IPS DF 6.9 (cell line): ENCODE results near the gene HOXB3.
A peak's percentile ranks its signal among the peaks of the same experiment; 100 is the strongest.

Experiments used
- DNase-seq: peaks from one replicate; pipeline ENCODE4 v3.0.0-alpha.2; 2013; ENCODE audit warnings: low read depth, low spot score
- H3K27ac ChIP-seq: one replicate; pipeline ENCODE4 v1.5.1; 2013; ENCODE audit warnings: low read length, control low read depth
- H3K27me3 ChIP-seq: 2 replicates; pipeline ENCODE4 v1.6.1; 2013; ENCODE audit warnings: mild to moderate bottlenecking, low read length; ENCODE audit not compliant: control insufficient read depth, insufficient read depth
- H3K36me3 ChIP-seq: 2 replicates; pipeline ENCODE4 v1.6.1; 2013; ENCODE audit warnings: low read length; ENCODE audit not compliant: control insufficient read depth, insufficient read depth
- H3K4me1 ChIP-seq: 2 replicates; pipeline ENCODE4 v1.6.1; 2013; ENCODE audit warnings: low read length; ENCODE audit not compliant: control insufficient read depth, insufficient read depth
- H3K4me3 ChIP-seq: 2 replicates; pipeline ENCODE4 v1.5.1; 2013; ENCODE audit warnings: mild to moderate bottlenecking, low read length
- H3K9me3 ChIP-seq: 2 replicates; pipeline ENCODE4 v1.6.1; 2013; ENCODE audit warnings: low read length, inconsistent platforms; ENCODE audit not compliant: control insufficient read depth, insufficient read depth
- whole genome bisulfite sequencing: extraction: QIAGEN DNeasy Blood & Tissue Kit; methylation state at CpG from one replicate; pipeline ENCODE4 v1.1.7; 2013; ENCODE audit warnings: mixed read lengths, missing lambda C conversion rate; ENCODE audit not compliant: insufficient read length, insufficient coverage; 5-methylcytosine and 5-hydroxymethylcytosine counted together

Gene HOXB3

DNA sequence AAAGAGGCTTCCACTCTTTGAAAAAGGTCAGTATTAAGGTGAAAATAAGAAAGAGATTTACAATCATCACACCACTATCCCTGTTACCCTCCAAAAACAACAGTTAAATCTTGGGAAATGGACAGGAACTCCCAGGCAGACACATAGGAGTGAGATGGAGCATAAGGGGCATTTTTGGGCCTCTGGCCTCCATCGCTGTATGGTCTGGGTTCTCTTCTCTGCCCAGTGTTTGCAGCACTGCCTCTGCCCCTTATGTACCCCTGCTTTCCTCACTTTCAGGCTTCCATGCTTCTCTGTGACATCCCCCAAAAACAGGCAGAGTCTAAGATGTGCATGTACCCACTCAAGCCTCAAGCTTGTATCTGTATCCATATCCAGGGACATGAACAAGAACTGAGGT is 44.5 kb downstream of the HOXB3 start:
- no peak overlapping the region for H3K4me3 ChIP-seq
- no peak overlapping the region for H3K27ac ChIP-seq
- DNase-seq, result no peak

DNA sequence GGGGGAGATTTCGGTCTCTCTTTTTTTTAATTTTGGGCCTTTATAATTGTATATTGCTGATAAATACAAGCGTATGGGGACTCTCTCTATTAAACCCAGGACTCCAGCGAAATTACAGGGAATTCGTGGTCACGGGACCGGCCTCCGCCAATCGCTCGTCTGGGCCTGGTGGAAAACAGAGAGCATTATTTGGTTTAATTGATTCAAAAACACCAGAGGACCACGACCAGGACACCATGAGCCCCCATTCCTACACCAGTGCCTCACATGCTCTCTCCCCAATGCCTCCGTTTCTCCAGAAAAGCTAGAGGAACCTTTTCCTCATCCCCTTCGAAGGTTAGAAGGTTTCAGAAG is 45.0 kb downstream of the HOXB3 start, which contains the start of gene HOXB2:
Gene HOXB2 (minus strand): TSS at position 88 of the 354 bp plus-strand sequence. CDS start 198 bp downstream, outside the sequence.
- H3K4me3 ChIP-seq, result no peak within 1 kb of the TSS
- H3K27ac ChIP-seq, result no peak within 1 kb of the TSS
- peaks cover 83% of the 10 kb centered on the region for H3K27me3 ChIP-seq
- H3K4me1 ChIP-seq, result peaks cover 7% of the 10 kb centered on the region
- H3K9me3 ChIP-seq, result no peaks in the 10 kb centered on the region
- WGBS, result no CpG with 5 or more reads among the region's 12 CpGs
- H3K36me3 ChIP-seq, result no peaks in the 10 kb centered on the region
- no peak for DNase-seq

More for the DNA sequence above, 44.5 kb downstream of the HOXB3 start:
- WGBS, result no CpG with 5 or more reads among the region's 1 CpG
- H3K4me1 ChIP-seq, result peaks cover 9% of the 10 kb centered on the region
- H3K36me3 ChIP-seq, result no peaks in the 10 kb centered on the region
- no peaks in the 10 kb centered on the region for H3K9me3 ChIP-seq
- peaks cover 85% of the 10 kb centered on the region for H3K27me3 ChIP-seq

DNA sequence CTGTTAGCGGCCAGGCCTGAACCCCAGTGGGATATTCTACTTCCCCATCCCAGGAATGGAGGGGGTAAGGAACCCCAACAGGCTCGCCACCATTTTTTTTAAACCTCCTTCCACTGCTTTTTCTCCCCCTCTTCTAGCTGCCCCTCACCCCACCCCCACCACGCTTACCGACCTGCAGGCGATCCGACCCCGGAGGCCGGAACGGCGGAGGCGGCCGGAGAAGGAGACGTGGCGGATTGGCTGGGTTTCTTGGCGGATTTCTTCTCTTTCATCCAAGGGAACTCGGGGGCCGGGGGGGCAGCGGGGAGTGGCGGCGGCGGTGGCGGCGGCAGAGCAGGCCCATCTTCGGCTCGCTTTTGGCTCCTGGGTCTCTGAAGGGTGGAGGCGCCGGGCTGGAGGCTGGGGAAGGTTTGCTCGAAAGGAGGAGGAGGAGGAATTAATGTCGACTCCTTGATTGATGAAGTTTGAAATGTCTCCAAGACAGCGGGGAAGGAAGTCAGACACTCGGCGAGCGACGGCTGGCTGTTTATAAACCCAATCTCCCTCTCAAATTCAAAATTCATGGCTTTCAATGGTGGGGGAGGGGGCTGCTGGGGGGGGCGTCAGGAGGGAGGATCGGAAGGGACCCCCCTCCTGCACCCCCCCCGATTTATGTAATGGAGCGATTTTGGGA is 45.6 kb downstream of the HOXB3 start:
- Histone ChIP-seq H3K27ac (no peak overlapping the region), H3K27me3 (peaks cover 83% of the 10 kb centered on the region), H3K9me3 (no peaks in the 10 kb centered on the region), H3K4me1 (peaks cover 7% of the 10 kb centered on the region), H3K4me3 (no peak overlapping the region), H3K36me3 (no peaks in the 10 kb centered on the region)
- no peak for DNase-seq
- WGBS, result no CpG with 5 or more reads among the region's 38 CpGs

DNA sequence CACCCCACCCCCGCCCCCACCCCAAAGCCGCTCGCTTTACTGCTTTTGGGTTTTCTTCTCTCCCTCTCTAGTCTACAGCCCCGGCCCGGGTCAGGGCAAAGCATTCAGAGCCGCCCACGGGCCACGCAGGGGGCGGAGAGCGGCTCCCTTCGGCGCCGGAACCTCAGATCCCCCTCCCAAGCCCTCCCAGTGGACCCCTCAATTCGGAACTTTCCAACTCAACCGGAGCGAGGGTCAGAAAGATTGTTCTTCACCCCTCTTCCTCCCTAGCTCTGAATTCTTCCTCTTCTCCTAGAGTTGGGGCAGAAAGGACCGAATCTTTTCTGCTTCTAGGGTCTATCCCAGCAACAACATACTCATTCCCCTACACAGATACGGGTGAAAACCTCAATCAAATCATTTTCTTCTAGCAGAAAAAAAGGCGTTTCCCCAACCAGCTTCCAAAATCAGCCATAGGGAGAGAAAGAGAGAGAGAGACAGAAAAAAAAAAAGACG is 46.1 kb downstream of the HOXB3 start:
- no CpG with 5 or more reads among the region's 20 CpGs for WGBS
- no peak overlapping the region for H3K27ac ChIP-seq
- no peak for DNase-seq
- H3K4me1 ChIP-seq, result peaks cover 6% of the 10 kb centered on the region
- H3K27me3 ChIP-seq, result peaks cover 81% of the 10 kb centered on the region
- H3K4me3 ChIP-seq, result no peak overlapping the region
- H3K9me3 ChIP-seq, result no peaks in the 10 kb centered on the region
- no peaks in the 10 kb centered on the region for H3K36me3 ChIP-seq

DNA sequence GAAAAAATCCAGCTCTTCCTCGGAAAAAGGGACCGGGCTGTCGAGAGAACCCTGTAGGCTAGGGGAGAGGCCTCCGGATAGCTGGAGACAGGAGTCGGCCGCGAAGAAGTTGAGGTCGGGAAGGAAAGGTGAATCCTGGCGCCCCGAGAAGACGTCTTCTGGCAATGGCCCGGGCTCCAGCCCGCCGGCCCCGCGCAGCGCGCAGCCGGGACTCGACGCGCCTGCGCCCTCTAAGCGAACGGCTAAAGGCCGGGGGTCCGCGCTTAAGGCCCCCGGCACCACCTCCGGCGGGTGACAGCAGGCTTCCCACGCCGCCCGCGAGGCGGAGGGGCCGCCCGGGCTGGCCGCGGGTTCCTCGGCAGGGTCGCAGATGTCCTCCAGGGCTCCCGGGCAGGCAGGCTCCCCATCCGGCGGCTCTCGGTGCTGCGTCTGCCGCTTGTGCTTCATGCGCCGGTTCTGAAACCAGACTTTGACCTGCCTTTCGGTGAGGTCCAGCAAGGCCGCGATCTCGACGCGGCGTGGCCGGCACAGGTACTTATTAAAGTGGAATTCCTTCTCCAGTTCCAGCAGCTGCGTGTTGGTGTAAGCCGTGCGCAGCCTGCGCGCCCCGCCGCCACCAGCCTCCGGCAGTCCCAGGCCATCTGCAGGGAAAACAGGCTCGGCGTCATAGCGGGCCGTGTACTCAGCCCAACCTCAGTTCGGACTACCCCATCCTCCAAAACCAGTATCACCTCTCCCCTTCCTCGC is 46.8 kb downstream of the HOXB3 start:
- DNase-seq, result no peak
- WGBS, result no CpG with 5 or more reads among the region's 72 CpGs
- no peak overlapping the region for H3K27ac ChIP-seq
- H3K36me3 ChIP-seq, result no peaks in the 10 kb centered on the region
- peaks cover 77% of the 10 kb centered on the region for H3K27me3 ChIP-seq
- no peaks in the 10 kb centered on the region for H3K9me3 ChIP-seq
- peak overlapping the region; percentile 1; the same call in 1 of the 2 replicates for H3K4me3 ChIP-seq
- peaks cover 6% of the 10 kb centered on the region for H3K4me1 ChIP-seq

DNA sequence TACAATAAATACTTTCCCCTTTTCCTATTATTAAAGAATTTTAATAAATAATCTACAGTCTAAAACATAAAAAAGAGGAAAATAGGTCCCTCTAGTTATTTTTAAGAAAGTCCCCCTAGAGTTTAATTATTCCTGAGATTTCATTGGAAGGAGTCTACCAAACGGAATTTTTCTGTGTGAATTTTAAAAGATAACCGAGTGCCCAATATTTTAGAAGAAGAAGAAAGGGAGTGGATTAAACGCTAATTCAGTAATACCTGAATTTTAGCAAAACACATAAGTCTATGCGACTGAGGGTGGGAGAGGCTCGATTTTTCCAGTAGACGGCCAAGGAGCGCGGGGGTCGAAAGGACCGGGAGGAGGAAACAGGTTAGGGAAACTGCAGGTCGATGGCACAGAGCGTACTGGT is 47.3 kb downstream of the HOXB3 start:
- Histone ChIP-seq H3K27ac (no peak overlapping the region), H3K4me1 (peaks cover 6% of the 10 kb centered on the region), H3K9me3 (no peaks in the 10 kb centered on the region), H3K4me3 (no peak overlapping the region), H3K36me3 (no peaks in the 10 kb centered on the region), H3K27me3 (peaks cover 73% of the 10 kb centered on the region)
- DNase-seq, result no peak
- no CpG with 5 or more reads among the region's 12 CpGs for WGBS

DNA sequence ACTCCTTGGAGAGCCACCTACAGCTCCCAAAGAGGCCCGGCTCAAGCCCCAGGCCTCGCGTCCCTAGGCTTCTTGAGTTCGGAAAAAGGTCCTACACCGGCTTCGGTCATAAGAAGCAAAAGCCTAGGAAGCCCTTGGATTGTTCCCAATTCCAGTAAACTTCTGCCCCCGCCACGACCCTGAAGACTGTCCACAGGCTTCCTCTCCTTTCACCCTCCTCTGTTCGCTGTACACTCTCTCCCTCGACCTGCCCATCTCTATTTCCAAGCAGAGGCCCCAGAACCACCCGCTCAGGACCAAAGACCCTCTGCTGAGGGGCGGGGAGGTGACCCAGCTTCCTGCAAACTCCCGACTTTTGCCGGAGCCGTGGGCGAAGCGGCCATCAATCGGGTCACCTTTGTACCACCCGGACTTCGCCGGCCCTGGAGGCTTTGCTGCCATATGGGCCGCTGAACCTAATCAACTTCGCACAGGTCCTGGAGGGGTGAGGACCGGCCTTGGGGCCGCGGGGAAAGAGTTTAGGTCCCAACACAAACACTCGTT is 47.9 kb downstream of the HOXB3 start:
- Histone ChIP-seq H3K9me3 (no peaks in the 10 kb centered on the region), H3K4me1 (peaks cover 6% of the 10 kb centered on the region), H3K4me3 (peak overlapping the region; percentile 39; the same call in 1 of the 2 replicates), H3K27me3 (peaks cover 68% of the 10 kb centered on the region), H3K27ac (no peak overlapping the region), H3K36me3 (no peaks in the 10 kb centered on the region)
- no peak for DNase-seq
- WGBS, result no CpG with 5 or more reads among the region's 27 CpGs

DNA sequence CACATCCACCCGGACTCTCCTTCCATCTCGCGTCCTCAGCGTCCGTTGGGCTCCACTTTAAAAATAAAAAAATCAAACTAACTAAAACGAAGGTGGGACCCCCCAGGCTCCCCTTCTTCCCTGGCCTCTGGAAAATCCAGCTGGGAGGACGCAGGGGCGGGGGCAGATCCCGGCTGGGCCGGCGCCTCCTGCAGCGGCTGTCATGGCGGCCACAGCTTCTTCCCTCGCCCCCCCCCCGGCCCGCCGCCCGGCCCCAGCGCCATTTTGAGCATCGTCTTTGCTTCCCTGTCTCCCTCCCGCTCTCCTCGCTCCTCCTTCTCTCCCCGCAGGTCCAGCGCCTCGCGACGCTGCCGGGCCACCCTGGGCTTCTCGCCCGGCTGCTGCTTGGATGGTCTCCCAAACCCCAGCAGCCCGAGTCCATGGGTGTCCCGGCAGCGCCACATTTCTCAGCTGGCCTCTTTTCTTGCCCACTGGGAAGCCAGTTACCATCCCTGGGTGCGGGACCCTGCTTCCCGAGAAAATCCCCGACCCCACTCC is 48.4 kb downstream of the HOXB3 start:
- DNase-seq, result no peak
- peaks cover 5% of the 10 kb centered on the region for H3K4me1 ChIP-seq
- no CpG with 5 or more reads among the region's 36 CpGs for WGBS
- H3K36me3 ChIP-seq, result no peaks in the 10 kb centered on the region
- H3K27me3 ChIP-seq, result peaks cover 62% of the 10 kb centered on the region
- H3K4me3 ChIP-seq, result peak overlapping the region; percentile 39; the same call in 1 of the 2 replicates
- H3K9me3 ChIP-seq, result no peaks in the 10 kb centered on the region
- no peak overlapping the region for H3K27ac ChIP-seq

DNA sequence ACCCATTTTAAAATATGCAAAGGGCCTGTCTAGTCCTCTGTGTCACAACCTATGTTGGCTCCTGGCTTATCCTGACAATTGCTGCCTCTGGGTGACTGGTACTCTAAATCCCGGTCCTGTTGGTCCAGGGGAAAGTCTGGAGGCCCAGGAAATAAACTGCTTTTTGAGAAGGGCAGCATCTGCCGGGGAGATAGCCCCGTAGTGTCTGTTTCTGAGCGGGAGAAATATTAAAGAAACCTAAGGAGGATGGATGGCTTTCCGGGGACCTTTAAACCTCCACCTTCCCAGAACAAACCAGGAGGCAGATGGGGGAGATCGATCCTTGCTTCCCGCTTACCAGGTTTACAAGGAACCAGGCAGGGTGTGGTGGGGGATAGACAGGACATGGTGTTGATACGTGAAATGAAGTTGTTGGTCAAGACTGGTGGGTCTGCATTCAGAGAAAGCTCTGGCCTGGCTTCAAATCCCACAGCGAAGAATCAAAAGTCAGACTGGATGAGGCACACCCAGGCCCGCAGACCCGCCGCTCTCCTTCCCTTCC is 48.9 kb downstream of the HOXB3 start:
- H3K27me3 ChIP-seq, result peaks cover 57% of the 10 kb centered on the region
- H3K27ac ChIP-seq, result no peak overlapping the region
- H3K9me3 ChIP-seq, result no peaks in the 10 kb centered on the region
- no peaks in the 10 kb centered on the region for H3K36me3 ChIP-seq
- H3K4me1 ChIP-seq, result peaks cover 3% of the 10 kb centered on the region
- no peak for DNase-seq
- H3K4me3 ChIP-seq, result peak overlapping the region; percentile 25; the same call in 1 of the 2 replicates
- WGBS, result no CpG with 5 or more reads among the region's 12 CpGs

DNA sequence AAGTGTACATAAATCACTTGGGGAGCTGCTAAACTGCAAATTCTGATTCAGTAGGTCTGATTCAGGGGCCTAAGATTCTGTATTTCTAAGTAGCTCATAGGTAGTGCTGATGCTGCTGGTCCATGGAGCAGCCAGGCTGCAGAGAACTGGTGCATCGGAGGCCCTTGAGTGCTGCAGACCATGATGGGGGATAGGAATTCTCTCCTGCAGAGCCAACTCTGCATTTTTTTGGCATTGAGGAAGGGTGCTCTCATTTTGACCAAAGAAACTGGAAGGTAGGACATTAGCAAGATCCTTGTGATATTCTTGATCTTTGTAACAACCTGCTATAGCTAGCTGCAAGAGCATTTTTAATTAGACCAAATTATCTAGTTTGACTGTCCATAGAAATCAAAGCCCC is 49.8 kb downstream of the HOXB3 start:
- Histone ChIP-seq H3K27ac (no peak overlapping the region), H3K36me3 (no peaks in the 10 kb centered on the region), H3K9me3 (no peaks in the 10 kb centered on the region), H3K27me3 (peaks cover 48% of the 10 kb centered on the region), H3K4me3 (no peak overlapping the region), H3K4me1 (peaks cover 3% of the 10 kb centered on the region)
- no peak for DNase-seq
- no CpG with 5 or more reads among the region's 1 CpG for WGBS
